ENCODE results near the gene LMO7. TPM values are rescaled to one million over a fixed set of nuclear protein-coding genes. Genes with fewer than 3 reads are reported as not detected.
A peak's percentile ranks its signal among the peaks of the same experiment; 100 is the strongest.

The LMO7 gene
- total and polyA plus RNA-seq, 2 of the 4 experiments (the other 2 are of a cell fraction): 266 to 367 TPM

DNA sequence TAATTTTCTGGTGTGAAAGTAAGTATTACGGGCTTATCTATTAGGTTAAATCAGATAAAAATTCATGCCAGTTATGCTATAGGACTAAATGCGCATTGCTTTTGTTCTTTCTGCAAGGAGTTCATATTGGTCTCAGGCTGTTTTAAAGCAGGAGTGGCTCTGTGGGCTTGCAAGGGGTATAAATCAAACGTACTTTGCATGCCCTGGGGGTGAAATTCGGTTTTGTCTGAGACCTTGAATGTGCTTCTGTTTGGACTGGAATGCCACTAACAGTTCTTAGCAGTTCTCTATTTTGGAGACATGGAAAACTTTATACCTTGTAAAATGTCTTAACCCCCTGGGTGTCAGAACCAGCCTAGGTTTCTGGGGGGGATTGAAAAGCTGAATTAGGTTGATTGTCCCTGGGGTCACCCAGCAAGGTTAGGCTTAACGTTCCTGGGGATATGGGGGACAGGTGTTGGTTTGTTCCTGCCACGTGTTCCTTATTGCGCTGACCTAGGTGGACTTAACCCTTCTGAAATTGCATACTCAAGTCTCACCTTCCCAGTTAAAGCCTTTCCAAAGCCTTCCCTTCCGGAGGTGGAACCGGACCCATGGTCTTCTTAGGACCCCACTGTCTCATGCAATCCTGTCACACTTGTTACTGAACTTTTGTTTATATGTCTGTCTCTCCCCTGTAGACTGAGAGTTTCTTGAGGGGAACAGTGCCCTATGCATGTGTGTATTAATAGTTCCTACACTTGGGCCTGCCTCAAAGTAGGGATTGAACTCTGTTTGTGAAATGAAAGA is 182.2 kb downstream of the LMO7 start (continued):
- no peak for TF ChIP-seq CTCF (conservative IDR thresholded peaks at IDR 0.05; ENCODE audit: low read depth, low read length)

DNA sequence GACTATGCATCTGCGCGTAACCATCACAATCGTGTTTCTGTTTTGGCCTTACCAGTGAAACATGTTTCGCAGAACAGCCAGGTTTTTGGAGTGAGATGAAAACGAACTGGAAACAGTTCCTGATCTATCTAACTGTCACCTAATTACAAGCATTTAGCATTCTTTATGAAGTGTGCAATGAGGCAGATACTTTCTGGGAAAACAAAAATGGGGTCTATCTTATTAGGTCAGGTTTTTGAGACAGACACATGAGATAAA is 182.8 kb downstream of the LMO7 start:
- dilution Hi-C loops (cut with HindIII; ENCODE audit: low sequenced_read_pairs, unreplicated experiment) (no loop called here), in situ Hi-C loops (cut with MboI; ENCODE audit: low sequenced_read_pairs) (loop anchor here (25.0 kb wide), 1 partner anchor 257 kb away; no protein-coding TSS in a partner anchor), intact Hi-C loops (cut with micrococcal nuclease) (no loop called here)
- ATAC-seq (ENCODE audit: low read depth) (no peak), DNase-seq (no peak)
- no CpG with 5 or more reads among the region's 5 CpGs for WGBS, 2 experiments (ENCODE audit: extremely low coverage in 2 of 2, insufficient read length in 1 of 2)
- peaks cover 28% of the 10 kb centered on the region; the same call in 1 of the 2 replicates for H4K20me1 ChIP-seq (ENCODE audit: insufficient read depth, low read length)
- H3K4me1 ChIP-seq (ENCODE audit: control insufficient read depth, insufficient read depth, low read length): peaks cover 2% of the 10 kb centered on the region
- no peak overlapping the region for H4K8ac ChIP-seq (ENCODE audit: low read depth in 2 of 2, low read length in 2 of 2)
- POLR2A ChIA-PET (ENCODE audit: unreplicated experiment): no interaction called here
- CTCF ChIA-PET: no interaction called here
- H3K56ac ChIP-seq (ENCODE audit: extremely low read depth, insufficient read depth, low read length): no peak overlapping the region
- H3K4me2 ChIP-seq (ENCODE audit: low read depth, low read length): no peak overlapping the region
- H2AK5ac ChIP-seq (ENCODE audit: low read depth, low read length): no peak overlapping the region
- peaks cover 41 to 61% of the 10 kb centered on the region in 2 experiments for H3K79me1 ChIP-seq (ENCODE audit: low read depth in 1 of 2, low read length in 2 of 2)
- H4K91ac ChIP-seq (ENCODE audit: insufficient read depth, low read depth, low read length): no peak overlapping the region
- BruUV-seq (replicated peaks): no TSS peak
- peaks cover 12% of the 10 kb centered on the region for H3K9me1 ChIP-seq (ENCODE audit: insufficient read depth, low read length)
- no peak overlapping the region for H2BK20ac ChIP-seq (ENCODE audit: low read depth, low read length)
- H2AK9ac ChIP-seq (replicated peaks; ENCODE audit: low read depth, low read length, poor library complexity): no peak overlapping the region
- no peaks in the 10 kb centered on the region for H3K27me3 ChIP-seq (ENCODE audit: control insufficient read depth, insufficient read depth, low read length)
- no peak overlapping the region for H3K18ac ChIP-seq (ENCODE audit: low read depth, low read length)
- H2BK120ac ChIP-seq (ENCODE audit: low read depth, low read length): no peak overlapping the region
- no peak overlapping the region for H2AFZ ChIP-seq (replicated peaks; ENCODE audit: low read length, poor library complexity)
- H3K9ac ChIP-seq (ENCODE audit: low read depth, low read length): no peak overlapping the region
- H3K4ac ChIP-seq (ENCODE audit: low read depth, low read length): no peak overlapping the region
- peak overlapping the region; percentile 27 for H2BK5ac ChIP-seq (ENCODE audit: low read depth, low read length, poor library complexity, severe bottlenecking)
- no peak overlapping the region for H3K14ac ChIP-seq (replicated peaks; ENCODE audit: low read depth, low read length)
- no peaks in the 10 kb centered on the region for H3K9me3 ChIP-seq (ENCODE audit: control insufficient read depth, insufficient read depth, low read length)
- no peak overlapping the region for H3K27ac ChIP-seq (ENCODE audit: insufficient read depth, low read length)
- H4K5ac ChIP-seq (ENCODE audit: low read depth, low read length): no peak overlapping the region
- peaks cover 22% of the 10 kb centered on the region for H3K36me3 ChIP-seq (ENCODE audit: control insufficient read depth, insufficient read depth, low read length)
- no peak for TF ChIP-seq RAD21 (IDR thresholded peaks at IDR 0.05; ENCODE audit: low read length)
- TF ChIP-seq MXI1 (IDR thresholded peaks at IDR 0.05; ENCODE audit: borderline replicate concordance, low read depth, low read length): no peak
- TF ChIP-seq POLR2A (IDR thresholded peaks at IDR 0.05; ENCODE audit: low read depth, low read length): no peak
- no peak for TF ChIP-seq FOS (IDR thresholded peaks at IDR 0.05; ENCODE audit: low read depth, low read length)
- TF ChIP-seq RCOR1 (IDR thresholded peaks at IDR 0.05; ENCODE audit: insufficient replicate concordance, low read length): no peak
- no peak for TF ChIP-seq MAZ (IDR thresholded peaks at IDR 0.05; ENCODE audit: borderline replicate concordance, low read depth, low read length)
- TF ChIP-seq CHD1 (IDR thresholded peaks at IDR 0.05; ENCODE audit: low read depth, low read length): no peak
- no peak for TF ChIP-seq CTCF (conservative IDR thresholded peaks at IDR 0.05; ENCODE audit: low read depth, low read length)
- no peak for TF ChIP-seq BHLHE40 (IDR thresholded peaks at IDR 0.05; ENCODE audit: low read depth, low read length)
- no peak for TF ChIP-seq ELK1 (IDR thresholded peaks at IDR 0.05; ENCODE audit: borderline replicate concordance, low read depth, low read length)
- no peak overlapping the region for H2BK15ac ChIP-seq (ENCODE audit: low read depth, low read length)
- H3K23ac ChIP-seq (ENCODE audit: low read depth, low read length): no peak overlapping the region
- H3K4me3 ChIP-seq (ENCODE audit: insufficient read depth, low read depth, low read length): no peak overlapping the region
